Measurements from ENCODE around the gene MAN2A2.
"Not testable (repeated sequence)": the region's sequence is repeated elsewhere in the genome, so short reads cannot be mapped to it uniquely, and the experiment has no call there.

The MAN2A2 gene

DNA sequence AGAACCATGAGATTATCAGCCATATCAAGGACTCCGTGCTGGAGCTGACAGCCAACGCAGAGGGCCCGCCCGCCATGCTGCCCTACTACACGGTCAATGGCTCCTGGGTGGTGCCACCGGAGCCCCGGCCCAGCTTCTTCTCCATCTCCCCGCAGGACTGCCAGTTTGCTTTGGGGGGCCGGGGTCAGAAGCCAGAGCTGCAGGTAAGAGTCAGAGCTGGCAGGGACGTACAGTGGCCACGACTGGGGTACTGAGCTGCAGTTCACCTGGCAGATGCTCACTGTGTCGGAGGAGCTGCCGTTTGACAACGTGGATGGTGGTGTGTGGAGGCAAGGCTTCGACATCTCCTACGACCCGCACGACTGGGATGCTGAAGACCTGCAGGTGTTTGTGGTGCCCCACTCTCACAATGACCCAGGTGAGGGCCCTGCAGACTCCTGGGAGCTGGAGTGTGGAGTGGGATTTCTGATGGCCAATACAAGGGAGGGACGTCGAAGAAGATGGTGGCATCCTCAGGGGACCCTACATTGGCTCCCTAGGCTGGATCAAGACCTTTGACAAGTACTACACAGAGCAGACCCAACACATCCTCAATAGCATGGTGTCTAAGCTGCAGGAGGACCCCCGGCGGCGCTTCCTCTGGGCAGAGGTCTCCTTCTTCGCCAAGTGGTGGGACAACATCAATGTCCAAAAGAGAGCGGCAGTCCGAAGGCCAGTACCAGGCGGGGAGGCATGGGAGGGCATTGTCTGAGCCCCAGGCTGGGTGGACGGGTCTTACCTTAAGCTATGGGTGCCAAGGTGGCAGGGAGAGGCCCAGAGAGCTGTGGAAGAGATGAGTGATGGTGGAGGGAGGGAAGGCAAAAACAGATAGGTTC, 2.4 kb downstream of the MAN2A2 start:
- no peak for DNase-seq

DNA sequence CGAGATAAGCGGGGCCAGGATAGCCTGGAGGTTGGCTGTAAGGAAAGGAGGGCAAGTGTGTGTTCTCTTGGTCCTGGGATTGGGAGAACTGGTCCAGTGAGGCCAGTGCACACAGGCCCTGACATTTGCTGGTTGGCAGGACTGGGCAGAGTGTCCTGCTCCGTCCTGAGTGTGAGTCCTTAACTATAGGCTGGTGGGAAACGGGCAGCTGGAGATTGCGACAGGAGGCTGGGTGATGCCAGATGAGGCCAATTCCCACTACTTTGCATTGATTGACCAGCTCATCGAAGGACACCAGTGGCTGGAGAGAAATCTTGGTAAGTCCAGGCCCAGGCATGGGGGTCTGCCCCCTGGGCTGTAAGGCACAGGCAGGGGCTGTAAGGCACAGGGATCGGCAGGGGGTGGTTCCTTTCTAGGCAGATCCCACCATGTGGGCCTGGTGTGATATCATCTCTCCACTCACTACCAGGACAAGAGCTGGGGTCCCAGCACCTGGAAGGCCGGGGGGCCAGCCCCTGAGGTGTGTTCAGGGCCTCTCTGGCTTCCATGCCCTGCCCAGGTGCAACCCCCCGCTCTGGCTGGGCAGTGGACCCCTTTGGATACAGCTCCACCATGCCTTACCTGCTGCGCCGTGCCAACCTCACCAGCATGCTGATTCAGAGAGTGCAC, 3.2 kb downstream of the MAN2A2 start:
- DNase-seq: no peak

DNA sequence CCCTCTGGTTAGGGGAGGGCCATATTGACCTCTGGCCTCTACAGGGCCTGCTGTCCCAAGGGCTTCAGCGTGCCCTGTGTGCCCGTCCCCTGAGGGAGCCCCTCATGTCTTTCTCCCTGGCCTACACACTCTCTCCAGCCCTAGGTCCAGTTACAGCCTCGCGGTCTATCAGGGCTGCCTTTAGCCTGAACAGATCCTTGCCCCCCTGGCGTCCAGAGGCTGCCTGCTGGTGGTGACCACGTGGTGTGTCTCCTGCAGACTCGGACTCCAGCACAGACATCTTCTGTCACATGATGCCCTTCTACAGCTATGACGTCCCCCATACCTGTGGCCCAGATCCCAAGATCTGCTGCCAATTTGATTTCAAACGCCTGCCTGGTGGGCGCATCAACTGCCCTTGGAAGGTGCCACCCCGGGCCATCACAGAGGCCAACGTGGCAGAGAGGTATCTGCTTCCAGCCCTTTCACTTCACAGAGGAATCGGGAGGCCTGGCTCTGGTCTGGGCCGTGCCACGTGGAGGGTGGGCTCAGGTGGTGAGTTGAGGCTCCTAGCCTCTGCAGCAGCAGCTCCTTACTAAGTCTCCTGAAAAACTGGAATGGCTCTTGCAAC, 4.1 kb downstream of the MAN2A2 start:
- no peak for DNase-seq

- no peak for DNase-seq
Observed at GRCh38 chr15:90907838-90908507, 4.9 kb downstream of the MAN2A2 start.

GRCh38 chr15:90909449-90909848, 6.3 kb downstream of the MAN2A2 start:
- DNase-seq: not testable (repeated sequence)

- DNase-seq: no peak
Observed at GRCh38 chr15:90909976-90910375, 6.9 kb downstream of the MAN2A2 start.

- DNase-seq: no peak
Observed at GRCh38 chr15:90910441-90911301, 7.6 kb downstream of the MAN2A2 start.

- DNase-seq: no peak
Observed at GRCh38 chr15:90911302-90911623, 8.2 kb downstream of the MAN2A2 start.

- DNase-seq: no peak
Observed at GRCh38 chr15:90911906-90912769, 9.0 kb downstream of the MAN2A2 start.

DNA sequence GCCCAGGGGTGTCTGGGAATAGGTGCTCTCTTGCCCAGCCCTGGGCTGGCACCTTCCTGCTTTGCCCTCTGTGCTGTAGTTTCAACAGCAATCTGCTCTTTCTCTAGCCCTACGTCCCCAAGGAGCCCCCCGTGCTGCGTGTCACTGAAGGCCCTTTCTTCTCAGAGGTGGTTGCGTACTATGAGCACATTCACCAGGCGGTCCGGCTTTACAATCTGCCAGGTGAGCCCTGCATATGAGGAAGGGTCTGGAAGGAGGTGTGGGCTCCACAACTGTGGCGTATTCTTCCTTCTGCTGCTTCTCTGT, 9.6 kb downstream of the MAN2A2 start:
- no peak for DNase-seq

DNA sequence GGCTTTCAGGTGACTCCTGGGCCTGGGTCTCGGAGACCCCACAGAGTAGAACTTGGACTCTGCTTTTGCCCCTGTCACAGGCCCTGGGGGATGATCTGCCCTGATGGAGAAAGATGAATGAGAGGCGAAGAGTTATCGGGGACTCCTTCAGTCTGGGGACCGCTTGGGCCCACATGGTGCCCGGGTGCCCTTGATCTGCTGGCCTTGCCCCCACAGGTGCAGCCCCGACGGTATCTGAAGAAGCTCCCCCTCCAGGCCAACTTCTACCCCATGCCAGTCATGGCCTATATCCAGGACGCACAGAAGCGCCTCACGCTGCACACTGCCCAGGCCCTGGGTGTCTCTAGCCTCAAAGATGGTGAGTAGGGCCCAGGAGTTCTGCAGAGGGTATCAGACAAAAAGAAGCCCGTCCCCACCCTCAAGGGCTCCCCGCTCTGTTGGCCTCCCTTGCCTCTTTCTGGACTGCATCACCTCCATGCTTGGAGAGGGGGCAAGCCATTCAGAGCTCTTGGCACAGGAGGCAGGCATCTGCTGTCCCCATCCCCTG, 10.4 kb downstream of the MAN2A2 start:
- no peak for DNase-seq

- DNase-seq: no peak
Observed at GRCh38 chr15:90914305-90915080, 11.4 kb downstream of the MAN2A2 start.

DNA sequence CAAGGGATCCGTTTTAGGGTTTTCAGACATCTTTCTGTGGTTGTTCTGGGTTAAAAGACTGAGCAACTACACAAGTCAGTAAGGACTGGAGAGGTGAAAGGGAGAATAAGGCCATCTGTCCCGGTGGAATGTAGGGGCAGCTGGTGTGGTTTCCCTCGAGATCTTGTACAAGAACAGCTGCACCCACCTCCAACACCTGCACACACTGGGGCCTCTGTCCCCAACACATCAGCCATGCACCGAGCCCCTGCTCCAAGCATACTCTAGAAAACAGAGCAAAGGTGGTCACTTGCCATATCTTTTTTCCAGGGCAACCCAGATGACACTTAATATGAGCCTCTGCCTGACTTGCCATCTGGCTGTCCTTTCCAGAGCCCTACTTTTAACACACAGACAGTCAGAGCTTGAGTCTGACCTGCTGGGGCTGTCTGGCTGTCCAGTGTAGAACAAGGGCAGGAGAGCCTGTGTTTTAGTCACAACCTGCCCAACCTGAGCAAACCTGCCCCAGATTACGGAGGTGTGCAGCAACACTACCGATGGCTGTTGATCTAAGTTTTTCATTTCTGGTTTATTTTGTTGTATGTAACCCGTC, 12.2 kb downstream of the MAN2A2 start:
- DNase-seq: no peak

- peak in 1 of 2 donors; percentile 63 for DNase-seq
Observed at GRCh38 chr15:90915808-90916440, 12.8 kb downstream of the MAN2A2 start.

- DNase-seq: no peak
Observed at GRCh38 chr15:90916461-90916860, 13.4 kb downstream of the MAN2A2 start.

- no peak for DNase-seq
Observed at GRCh38 chr15:90917569-90917968, 14.5 kb downstream of the MAN2A2 start.

DNA sequence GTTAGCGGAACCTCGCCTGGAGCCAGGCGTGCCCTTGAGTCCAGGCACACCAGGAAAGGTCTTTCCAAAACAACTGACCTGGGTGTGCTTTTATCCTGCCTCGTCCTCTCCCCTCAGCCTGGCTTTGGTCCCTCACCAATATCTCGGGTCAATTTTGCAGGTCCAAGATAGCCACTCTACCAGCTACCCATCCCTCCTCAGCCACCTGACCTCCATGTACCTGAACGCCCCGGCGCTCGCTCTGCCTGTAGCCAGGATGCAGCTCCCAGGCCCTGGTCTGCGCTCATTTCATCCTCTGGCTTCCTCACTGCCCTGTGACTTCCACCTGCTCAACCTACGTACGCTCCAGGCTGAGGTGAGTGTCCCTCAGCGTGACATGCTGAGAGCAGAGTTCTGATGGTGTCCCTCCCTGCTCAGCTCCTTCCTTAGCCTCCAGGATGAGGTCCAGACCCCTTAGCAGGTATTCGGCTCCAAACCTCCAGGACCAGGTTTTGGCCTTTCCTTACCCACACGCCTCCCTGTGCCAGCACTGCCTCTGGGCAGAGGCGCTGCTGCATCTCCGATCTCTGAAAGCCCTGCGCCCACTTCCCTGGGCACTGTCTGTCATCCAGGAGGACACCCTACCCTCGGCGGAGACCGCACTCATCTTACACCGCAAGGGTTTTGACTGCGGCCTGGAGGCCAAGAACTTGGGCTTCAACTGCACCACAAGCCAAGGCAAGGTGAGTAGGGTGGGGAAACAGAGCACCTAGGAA, 15.1 kb downstream of the MAN2A2 start:
- no peak for DNase-seq

DNA sequence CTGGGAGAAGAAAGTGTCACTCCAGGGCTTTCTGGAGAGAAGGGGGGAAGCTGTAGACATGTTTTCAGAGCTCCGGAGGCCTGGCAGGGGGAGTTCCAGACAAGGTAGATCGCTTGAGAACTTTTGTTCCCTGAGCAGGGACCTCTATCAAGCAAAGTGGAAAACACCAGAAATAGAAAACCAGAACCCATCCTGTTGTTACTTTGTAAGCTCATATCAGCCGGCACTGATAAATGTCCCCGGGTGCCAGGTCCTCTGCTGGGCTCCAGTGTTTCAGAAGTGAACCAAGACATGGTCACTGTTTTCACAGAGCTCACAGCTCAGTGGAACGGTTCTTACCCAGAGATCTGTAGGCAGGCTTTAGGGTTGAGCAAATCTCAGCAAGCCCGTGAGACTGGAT, 15.7 kb downstream of the MAN2A2 start:
- no peak for DNase-seq

DNA sequence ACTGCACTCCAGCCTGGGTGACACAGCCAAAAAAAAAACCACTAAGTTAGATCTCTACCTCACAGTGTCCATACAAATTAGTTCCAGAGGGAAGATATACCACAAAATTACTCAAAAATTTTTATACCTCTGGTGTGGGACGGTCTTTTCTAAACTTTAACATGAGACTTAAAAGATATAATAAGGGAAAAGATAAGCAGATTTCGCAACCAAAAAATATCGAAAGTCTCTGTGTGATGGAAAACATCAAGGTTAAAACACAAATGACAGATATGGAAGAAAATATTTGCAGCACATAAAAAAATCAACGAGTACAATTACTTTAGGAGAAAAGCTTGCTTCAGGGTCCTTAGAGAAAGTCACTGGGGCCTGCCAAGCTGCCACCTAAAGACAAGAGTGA, 18.8 kb downstream of the MAN2A2 start:
- no peak for DNase-seq

Measured in CD4-positive, alpha-beta T cell treated with Interferon alpha-2 for 1 hour (primary cell).